ENCODE measurements around the gene PRSS57.

DNA sequence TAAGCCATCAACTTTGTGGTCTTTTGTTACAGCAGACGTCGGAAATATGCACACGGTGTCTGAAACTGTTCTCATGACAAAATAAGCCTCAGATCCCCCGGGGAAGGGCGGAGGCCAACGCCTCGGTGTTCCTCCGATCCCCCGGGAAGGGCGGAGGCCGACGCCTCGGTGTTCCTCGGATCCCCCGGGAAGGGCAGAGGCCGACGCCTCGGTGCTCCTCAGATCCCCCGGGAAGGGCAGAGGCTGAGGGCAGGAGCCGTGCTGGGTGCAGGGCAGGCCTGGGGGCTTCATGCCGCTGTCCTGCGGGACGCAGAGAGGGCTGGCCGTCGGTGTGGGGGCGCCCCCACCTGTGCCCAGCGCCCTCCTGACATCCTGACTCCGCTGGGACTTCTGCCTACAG lies 50.9 kb downstream of the PRSS57 start:
- TF ChIP-seq POLR2A (IDR thresholded peaks at IDR 0.05; ENCODE audit: low read depth, low read length) (no peak), MXI1 (IDR thresholded peaks at IDR 0.05; ENCODE audit: borderline replicate concordance, low read depth, low read length) (no peak), SMC3 (IDR thresholded peaks at IDR 0.05; ENCODE audit: low read depth, low read length) (no peak), NFE2L2 (IDR thresholded peaks at IDR 0.05; ENCODE audit: low read depth, low read length) (no peak), FOS (IDR thresholded peaks at IDR 0.05; ENCODE audit: low read depth, low read length) (no peak), CEBPB (IDR thresholded peaks at IDR 0.05; ENCODE audit: low read depth, low read length) (no peak), MAFK (IDR thresholded peaks at IDR 0.05; ENCODE audit: low read depth, low read length) (no peak)
- TF ChIP-seq, protein P1, sequence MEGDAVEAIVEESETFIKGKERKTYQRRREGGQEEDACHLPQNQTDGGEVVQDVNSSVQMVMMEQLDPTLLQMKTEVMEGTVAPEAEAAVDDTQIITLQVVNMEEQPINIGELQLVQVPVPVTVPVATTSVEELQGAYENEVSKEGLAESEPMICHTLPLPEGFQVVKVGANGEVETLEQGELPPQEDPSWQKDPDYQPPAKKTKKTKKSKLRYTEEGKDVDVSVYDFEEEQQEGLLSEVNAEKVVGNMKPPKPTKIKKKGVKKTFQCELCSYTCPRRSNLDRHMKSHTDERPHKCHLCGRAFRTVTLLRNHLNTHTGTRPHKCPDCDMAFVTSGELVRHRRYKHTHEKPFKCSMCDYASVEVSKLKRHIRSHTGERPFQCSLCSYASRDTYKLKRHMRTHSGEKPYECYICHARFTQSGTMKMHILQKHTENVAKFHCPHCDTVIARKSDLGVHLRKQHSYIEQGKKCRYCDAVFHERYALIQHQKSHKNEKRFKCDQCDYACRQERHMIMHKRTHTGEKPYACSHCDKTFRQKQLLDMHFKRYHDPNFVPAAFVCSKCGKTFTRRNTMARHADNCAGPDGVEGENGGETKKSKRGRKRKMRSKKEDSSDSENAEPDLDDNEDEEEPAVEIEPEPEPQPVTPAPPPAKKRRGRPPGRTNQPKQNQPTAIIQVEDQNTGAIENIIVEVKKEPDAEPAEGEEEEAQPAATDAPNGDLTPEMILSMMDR (conservative IDR thresholded peaks at IDR 0.05; ENCODE audit: low read depth, low read length), result no peak
- TF ChIP-seq, protein P2, sequence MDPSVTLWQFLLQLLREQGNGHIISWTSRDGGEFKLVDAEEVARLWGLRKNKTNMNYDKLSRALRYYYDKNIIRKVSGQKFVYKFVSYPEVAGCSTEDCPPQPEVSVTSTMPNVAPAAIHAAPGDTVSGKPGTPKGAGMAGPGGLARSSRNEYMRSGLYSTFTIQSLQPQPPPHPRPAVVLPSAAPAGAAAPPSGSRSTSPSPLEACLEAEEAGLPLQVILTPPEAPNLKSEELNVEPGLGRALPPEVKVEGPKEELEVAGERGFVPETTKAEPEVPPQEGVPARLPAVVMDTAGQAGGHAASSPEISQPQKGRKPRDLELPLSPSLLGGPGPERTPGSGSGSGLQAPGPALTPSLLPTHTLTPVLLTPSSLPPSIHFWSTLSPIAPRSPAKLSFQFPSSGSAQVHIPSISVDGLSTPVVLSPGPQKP (IDR thresholded peaks at IDR 0.05; ENCODE audit: borderline replicate concordance, low read depth, low read length), result no peak
- TF ChIP-seq, protein P3, sequence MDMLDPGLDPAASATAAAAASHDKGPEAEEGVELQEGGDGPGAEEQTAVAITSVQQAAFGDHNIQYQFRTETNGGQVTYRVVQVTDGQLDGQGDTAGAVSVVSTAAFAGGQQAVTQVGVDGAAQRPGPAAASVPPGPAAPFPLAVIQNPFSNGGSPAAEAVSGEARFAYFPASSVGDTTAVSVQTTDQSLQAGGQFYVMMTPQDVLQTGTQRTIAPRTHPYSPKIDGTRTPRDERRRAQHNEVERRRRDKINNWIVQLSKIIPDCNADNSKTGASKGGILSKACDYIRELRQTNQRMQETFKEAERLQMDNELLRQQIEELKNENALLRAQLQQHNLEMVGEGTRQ (IDR thresholded peaks at IDR 0.05; ENCODE audit: low read depth, low read length), result no peak

All from IMR-90 (cell line).